ENCODE results near the gene SLC9A3. TPM values are rescaled to one million over a fixed set of nuclear protein-coding genes. Genes with fewer than 3 reads are reported as not detected.

Gene SLC9A3
- total RNA-seq, 4 donors from 2014 or later: 1.7 to 5.0 (median 2.8) TPM

- Histone ChIP-seq H3K4me3 (no peak overlapping the region), H3K9me3 (peaks cover 0 to 15% (median 14%) of the 10 kb centered on the region in 4 donors), H3K36me3 (no peaks in the 10 kb centered on the region), H3K27me3 (peaks cover 0 to 81% (median 4%) of the 10 kb centered on the region in 4 donors), H3K27ac (replicated peaks in 1 of 4) (no peak overlapping the region), H3K4me1 (no peaks in the 10 kb centered on the region)
- TF ChIP-seq POLR2A (IDR thresholded peaks at IDR 0.05; ENCODE audit: low read depth) (no peak), EP300 (IDR thresholded peaks at IDR 0.05) (no peak), POLR2AphosphoS5 (IDR thresholded peaks at IDR 0.05) (no peak), CTCF (IDR thresholded peaks at IDR 0.05) (no peak)
- intact Hi-C loops (cut with DNase I): no loop called here
- no peak for DNase-seq (ENCODE audit: extremely low spot score)
- WGBS: 88% methylated on average over 12 of the region's 13 CpGs
Observed at GRCh38 chr5:571791-572190, 47.5 kb upstream of the SLC9A3 start.

- TF ChIP-seq EP300 (IDR thresholded peaks at IDR 0.05) (no peak), POLR2A (IDR thresholded peaks at IDR 0.05; ENCODE audit: low read depth) (no peak), POLR2AphosphoS5 (IDR thresholded peaks at IDR 0.05) (no peak), CTCF (IDR thresholded peaks at IDR 0.05) (no peak)
- H3K4me1 ChIP-seq: peaks cover 0 to 3% (median 0%) of the 10 kb centered on the region in 4 donors
- H3K27ac ChIP-seq (replicated peaks in 1 of 4): no peak overlapping the region
- H3K9me3 ChIP-seq: peaks cover 0 to 8% (median 7%) of the 10 kb centered on the region in 4 donors
- H3K4me3 ChIP-seq: no peak overlapping the region
- intact Hi-C loops (cut with DNase I): no loop called here
- 93% methylated on average over 8 of the region's 8 CpGs for WGBS
- H3K27me3 ChIP-seq: peaks cover 0 to 80% (median 6%) of the 10 kb centered on the region in 4 donors
- no peak for DNase-seq (ENCODE audit: extremely low spot score)
- H3K36me3 ChIP-seq: no peaks in the 10 kb centered on the region
Observed at GRCh38 chr5:570886-571285, 46.6 kb upstream of the SLC9A3 start.

GRCh38 chr5:570446-570845, 46.2 kb upstream of the SLC9A3 start:
- Histone ChIP-seq H3K27ac (replicated peaks in 1 of 4) (no peak overlapping the region), H3K27me3 (peaks cover 0 to 80% (median 8%) of the 10 kb centered on the region in 4 donors), H3K4me3 (no peak overlapping the region), H3K36me3 (no peaks in the 10 kb centered on the region), H3K9me3 (peaks cover 0 to 3% (median 2%) of the 10 kb centered on the region in 4 donors), H3K4me1 (peaks cover 0 to 7% (median 2%) of the 10 kb centered on the region in 4 donors)
- no peak for DNase-seq (ENCODE audit: extremely low spot score)
- TF ChIP-seq CTCF (IDR thresholded peaks at IDR 0.05) (no peak), POLR2A (IDR thresholded peaks at IDR 0.05; ENCODE audit: low read depth) (no peak), EP300 (IDR thresholded peaks at IDR 0.05) (no peak), POLR2AphosphoS5 (IDR thresholded peaks at IDR 0.05) (no peak)
- WGBS: 91% methylated on average over 13 of the region's 17 CpGs
- intact Hi-C loops (cut with DNase I): no loop called here

DNA sequence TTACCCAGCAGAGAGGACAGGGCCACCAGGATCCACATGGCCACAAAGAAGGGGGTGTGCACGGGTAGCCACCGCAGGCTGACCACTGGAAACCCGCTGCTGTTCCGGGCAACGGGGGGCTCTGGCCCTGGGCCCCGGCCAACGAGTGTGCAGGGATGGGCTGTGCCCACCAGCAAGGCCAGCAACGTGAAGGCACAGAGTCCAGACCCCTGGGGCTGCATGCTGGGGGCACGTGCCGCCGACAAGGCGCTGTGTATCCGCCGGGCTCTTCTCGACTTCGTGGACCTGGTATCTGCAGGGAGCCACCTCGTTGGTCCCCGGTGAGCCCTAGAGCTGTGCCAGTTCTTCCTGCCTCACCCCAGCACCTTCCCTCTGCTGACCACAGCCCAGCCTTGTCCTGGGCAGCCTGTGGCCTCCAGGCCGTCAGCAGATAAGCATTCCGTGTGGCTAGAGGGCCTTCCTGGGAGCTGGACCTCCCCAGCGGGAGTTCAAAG, 45.7 kb upstream of the SLC9A3 start:
- Histone ChIP-seq H3K4me1 (peaks cover 0 to 7% (median 2%) of the 10 kb centered on the region in 4 donors), H3K9me3 (no peaks in the 10 kb centered on the region), H3K4me3 (no peak overlapping the region), H3K36me3 (no peaks in the 10 kb centered on the region), H3K27ac (replicated peaks in 1 of 4) (no peak overlapping the region), H3K27me3 (peaks cover 0 to 78% (median 8%) of the 10 kb centered on the region in 4 donors)
- TF ChIP-seq EP300 (IDR thresholded peaks at IDR 0.05) (no peak), POLR2A (IDR thresholded peaks at IDR 0.05; ENCODE audit: low read depth) (no peak), CTCF (IDR thresholded peaks at IDR 0.05) (no peak), POLR2AphosphoS5 (IDR thresholded peaks at IDR 0.05) (no peak)
- WGBS: 82% methylated on average over 19 of the region's 21 CpGs
- no peak for DNase-seq (ENCODE audit: extremely low spot score)
- intact Hi-C loops (cut with DNase I): no loop called here

All from esophagus muscularis mucosa (tissue), 4 donors.